Hematopoietic multipotent progenitor cell treated with erythropoietin and hydrocortisone succinate and interleukin-3 and kit ligand, for 6 days (in vitro differentiated cells): ENCODE results near the gene OR1A2.
A peak's percentile ranks its signal among the peaks of the same experiment; 100 is the strongest.
"Not testable (repeated sequence)": the region's sequence is repeated elsewhere in the genome, so short reads cannot be mapped to it uniquely, and the experiment has no call there.

ENCODE experiments used
- DNase-seq: peaks from one replicate; pipeline ENCODE4 v3.0.0-alpha.2; 2015

OR1A2 gene, protein sequence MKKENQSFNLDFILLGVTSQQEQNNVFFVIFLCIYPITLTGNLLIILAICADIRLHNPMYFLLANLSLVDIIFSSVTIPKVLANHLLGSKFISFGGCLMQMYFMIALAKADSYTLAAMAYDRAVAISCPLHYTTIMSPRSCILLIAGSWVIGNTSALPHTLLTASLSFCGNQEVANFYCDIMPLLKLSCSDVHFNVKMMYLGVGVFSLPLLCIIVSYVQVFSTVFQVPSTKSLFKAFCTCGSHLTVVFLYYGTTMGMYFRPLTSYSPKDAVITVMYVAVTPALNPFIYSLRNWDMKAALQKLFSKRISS

DNA sequence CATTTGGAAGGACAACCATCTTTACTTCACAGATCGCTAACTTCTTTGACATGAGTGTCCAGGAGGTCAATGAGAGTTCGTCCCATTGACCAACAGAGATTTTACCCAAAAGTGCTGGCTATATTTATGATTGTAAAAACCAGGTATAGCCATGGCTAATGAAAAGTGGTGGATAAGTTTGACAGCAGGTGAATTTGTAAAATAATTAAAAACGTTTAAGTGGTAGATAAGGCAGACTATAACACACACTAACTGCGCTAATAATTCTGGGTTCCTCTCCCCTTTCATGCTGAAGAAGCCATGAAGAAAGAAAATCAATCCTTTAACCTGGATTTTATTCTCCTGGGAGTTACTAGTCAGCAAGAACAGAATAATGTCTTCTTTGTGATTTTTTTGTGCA is at the start of gene OR1A2:
OR1A2 (plus strand) TSS at position 301 of the 400 bp plus-strand sequence; CDS start at position 301, 0 bp downstream.
- no peak for DNase-seq

DNA sequence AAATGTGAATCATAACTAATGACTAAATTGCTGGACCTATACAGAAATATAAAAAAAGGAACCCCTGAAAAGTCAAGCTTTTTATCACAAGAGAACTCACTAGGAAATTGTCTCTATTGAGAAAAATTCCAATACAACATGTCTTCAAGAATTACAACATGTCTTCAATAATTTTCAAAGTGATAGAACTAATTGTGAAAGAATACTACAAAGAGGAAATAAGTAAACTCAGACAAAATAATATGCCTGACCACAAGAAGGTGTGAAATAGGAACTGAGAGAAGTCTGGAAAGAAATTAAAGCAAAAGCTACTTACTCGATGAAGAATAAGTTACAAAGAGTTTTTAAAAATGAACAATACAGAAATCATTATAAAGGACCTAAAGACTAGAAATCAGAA is 40.1 kb upstream of the OR1A2 start:
- DNase-seq = peak; percentile 1

DNA sequence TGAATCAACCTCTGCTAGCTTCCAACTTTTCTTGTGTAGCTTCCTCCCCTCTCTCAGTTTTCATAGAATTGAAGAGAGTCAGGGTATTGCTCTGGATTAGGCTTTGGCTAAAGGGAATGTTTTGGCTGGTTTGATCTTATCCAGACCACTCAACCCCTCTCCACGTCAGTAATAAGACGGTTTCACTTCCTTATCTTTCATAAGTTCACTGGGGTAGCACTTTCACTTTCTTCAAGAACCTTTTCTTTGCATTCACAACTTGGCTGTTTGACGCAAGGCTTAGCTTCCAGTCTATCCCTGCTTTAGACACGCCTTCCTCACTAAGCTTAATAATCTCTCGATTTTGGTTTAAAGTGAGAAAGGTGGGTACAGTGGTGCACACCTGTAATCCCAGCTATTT is 29.7 kb upstream of the OR1A2 start:
- no peak for DNase-seq

DNA sequence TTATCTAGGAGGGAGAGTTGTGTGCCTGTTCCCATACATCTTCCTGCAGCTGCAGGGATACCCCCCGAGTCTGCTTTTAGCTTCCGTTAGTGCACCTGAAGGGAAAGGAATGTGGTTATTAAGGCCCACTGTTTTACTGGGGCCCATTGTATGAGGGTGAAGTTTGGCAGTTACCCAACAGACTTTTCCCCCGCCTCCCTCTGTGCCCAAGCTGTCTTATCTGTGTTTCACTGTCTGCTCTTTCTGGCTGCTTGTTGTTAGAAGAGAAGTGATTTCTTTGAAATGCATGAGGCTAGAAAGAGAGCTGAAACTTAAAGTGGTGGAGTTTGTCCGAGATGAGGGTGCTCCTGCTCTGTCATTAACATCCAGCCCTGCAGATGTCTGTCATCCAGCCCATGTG is 7.4 kb upstream of the OR1A2 start:
- peak; percentile 33 for DNase-seq

DNA sequence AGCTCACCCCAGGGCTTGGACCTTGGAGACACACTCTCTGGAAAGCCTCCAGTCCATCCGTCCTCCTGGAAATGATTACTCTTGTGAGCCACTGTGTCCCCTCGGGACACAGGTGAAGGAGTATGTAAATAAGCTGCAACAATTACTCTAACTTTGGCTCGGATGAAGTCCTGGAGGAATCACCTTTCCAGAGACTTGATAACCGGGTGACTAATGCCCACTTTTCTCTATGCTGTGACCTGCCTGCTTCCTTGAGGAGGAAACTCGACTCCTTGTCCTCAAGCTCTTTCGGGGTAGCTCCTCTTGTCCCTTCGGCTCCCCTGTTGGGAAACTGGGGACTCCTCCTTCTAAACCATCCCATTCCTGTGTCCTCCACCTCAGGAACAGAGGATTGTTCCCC is 10.0 kb downstream of the OR1A2 start, which contains the start of gene OR1A1:
OR1A1 (plus strand) TSS at position 301 of the 400 bp plus-strand sequence. CDS start 7,954 bp downstream, outside the sequence.
- no peak for DNase-seq

DNA sequence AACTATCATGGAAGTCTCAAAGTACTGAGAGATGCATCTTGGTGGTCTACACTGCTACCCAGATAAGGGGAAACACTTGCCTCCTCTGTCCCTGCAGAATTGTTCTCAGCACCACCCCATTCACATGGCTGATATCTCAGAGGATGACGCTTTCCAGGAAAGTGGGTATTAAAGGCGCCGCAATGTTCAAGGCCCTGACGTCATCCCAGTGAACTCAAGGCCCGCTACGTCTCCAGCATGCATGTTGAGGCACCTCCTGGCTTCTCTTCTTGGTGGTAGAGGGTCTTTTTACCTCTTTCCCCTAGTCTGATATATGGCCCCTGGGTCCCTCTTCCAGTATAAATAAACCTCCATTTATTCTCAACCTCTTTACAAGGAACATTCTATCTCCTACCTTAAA is 11.2 kb downstream of the OR1A2 start:
- no peak for DNase-seq

DNA sequence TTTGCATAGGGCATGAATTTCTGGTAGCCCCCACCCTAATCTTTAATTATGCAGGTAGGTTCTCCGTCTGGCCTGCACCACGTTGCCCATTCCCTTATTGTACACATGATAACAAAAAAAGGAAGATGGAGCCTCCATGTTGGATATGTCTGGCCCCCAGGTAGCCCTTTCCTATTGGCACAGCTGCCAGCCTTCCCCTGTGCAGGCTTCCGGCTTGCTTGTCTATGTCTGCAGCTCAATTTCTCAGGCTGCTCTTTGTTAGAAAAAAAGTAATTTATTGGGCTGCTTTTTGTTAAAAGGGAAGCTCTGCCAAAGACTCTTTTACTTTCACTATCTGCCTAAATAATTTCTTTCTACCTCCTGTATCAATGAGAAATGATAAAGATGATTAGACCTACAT is 15.7 kb downstream of the OR1A2 start:
- DNase-seq = no peak

DNA sequence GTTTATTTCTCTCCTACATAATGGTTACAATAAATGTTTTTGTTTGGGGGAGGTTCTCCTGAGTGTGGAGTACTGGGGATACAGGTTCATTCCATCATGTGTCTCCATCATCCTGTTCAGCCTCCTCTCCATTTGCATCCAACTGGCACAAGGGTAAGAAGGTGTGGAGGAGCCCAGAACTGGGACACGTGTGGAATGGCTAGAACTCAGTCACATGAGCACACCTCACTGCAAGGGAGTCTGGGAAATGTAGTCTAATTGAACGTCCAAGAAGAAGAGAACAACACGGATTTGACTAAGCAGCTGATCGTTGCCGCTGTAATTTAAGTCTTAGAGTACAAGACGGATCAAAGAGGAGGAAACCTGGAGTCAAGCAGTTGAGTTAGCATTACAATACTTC is 16.3 kb downstream of the OR1A2 start:
- no peak for DNase-seq

DNA sequence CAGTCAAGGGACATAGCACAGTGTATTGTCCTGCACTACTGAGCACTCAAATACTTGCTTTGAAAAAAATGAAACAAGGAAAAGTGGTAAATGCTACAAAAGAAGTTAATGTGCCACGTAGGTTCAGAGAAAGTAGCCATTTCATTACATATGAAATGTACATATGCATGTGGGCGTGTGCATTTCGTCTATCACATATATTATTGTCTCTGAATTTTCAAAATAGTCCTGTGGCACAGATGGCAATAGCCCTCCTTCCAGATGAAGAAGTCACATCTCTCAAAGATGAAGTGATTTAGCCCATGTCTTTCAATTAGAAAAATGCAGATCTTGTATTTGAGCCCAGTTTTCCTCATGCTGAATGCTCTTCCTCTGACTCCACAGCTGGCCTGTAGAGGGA is 22.7 kb downstream of the OR1A2 start:
- not testable (repeated sequence) for DNase-seq

DNA sequence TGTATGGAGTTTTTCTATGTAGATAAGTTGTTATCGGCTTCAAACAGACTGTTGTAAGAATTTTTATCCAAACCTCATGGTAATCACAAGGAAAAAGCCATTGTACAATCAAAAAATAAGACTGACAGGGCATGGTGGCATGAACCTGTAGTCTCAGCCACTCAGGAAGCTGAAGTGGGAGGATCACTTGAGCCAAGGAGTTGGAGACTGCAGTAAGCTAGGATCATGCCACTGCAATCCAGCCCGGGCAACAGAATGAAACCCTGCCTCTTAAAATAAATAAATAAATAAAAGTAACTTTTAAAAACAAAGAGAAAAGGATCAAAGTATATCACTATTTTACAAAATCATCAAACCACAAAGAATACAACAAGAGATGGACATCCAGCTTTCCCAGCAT is 24.5 kb downstream of the OR1A2 start:
- peak; percentile 1 for DNase-seq

DNA sequence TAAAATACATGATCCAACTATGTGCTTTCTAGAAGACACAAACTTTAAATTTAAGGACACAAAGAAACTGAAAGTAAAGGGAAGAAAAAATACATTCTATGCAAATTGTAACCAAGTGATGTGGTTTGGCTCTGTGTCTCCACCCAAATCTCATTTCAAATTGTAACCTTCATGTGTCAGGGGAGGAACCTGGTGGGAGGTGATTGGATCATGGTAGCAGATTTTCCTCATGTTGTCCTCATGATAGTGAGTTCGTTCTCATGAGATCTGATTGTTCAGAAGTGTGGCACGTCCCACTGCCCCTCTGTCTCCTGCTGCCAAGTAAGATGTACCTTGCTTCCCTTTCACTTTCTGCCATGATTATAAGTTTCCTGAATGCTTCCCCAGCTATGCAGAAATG is 25.2 kb downstream of the OR1A2 start:
- DNase-seq = no peak

DNA sequence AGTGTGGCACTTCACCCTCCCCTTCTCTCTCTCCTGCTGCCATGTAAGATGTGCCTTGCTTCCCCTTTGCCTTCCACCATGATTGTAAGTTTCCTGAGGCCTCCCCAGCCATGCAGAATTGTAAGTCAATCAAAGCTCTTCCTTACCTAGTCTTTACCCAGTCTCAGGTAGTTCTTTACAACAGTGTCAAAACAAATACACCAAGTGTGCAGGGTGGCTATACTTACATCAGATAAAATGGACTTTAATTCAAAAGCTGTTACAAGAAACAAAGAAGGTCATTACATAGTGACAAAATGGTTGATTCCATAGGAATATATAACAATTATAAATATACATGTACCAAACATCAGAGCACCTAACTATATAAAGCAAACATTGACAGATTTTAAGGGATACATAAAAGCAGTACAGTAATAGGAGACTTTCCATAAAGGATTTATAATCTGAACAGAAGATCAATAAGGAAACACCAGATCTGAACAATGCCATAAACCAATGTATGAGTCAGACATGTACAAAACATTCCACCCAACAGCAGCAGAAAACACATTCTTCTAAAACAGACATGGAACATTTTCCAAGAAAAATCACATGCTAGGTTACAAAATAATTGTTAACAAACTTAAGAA is 27.5 kb downstream of the OR1A2 start:
- not testable (repeated sequence) for DNase-seq

DNA sequence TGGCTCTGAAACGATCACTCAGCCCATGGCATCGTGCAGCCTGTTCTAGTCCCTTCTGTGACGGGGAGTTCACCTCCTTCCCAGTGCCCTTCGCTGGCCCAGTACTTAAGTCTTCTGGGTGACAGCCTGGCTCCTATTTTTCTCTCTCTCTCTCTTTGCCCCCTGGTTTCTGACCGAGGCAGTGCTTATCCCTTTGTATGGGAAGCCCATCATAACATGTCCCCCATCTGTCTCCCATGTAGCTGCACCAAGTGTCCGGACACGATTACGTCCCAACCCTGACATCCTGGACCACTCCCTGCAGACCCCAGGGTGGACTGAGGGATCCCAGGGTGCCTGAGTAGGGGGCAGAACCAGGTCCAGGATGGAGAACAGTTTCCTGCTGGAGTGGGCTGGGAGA is 35.0 kb downstream of the OR1A2 start:
- DNase-seq = not testable (repeated sequence)

DNA sequence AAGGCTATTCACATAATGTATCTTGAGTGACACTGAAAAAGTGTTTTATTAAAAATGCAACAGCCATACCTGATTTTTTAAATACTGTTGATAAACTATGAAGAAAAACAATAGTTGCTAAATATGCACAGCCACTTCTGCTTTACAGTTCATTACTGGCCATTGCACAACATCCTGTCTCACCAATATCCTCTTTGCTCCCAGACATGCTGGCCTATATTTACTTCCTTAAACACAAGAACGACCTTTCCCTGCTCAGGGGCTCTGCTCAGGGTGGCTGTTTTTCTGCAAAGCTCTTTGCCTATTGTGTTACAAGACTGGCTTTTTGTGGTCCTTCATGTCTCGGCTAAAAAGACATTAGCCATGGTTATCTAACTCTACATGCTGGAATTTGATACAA is 41.4 kb downstream of the OR1A2 start:
- DNase-seq = peak; percentile 30

DNA sequence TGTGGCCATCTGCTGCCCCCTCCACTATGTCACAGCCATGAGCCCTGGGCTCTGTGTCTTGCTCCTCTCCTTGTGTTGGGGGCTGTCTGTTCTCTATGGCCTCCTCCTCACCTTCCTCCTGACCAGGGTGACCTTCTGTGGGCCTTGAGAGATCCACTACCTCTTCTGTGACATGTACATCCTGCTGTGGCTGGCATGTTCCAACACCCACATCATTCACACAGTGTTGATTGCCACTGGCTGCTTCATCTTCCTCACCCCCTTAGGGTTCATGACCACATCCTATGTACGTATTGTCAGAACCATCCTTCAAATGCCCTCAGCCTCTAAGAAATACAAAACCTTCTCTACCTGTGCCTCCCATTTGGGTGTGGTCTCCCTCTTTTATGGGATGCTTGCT is 43.7 kb downstream of the OR1A2 start:
- DNase-seq = not testable (repeated sequence)

DNA sequence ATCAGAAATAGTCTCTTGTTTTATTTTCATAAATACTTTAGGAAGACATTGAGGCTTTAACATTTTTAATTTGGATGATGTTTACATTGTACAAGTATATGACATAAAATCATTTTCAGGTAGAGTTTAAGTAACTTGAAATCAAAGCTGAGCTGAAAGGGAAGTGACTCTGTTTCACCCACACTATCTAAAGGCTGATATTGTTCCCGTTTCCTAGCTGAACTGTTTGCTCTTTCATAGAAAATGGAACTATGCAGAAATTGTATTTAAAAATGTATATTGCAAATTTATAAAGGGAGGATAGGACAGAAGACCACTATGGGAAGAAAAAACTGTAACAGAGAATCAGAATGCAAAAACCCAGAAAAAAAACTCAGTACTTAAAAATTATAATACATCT is 47.5 kb downstream of the OR1A2 start:
- not testable (repeated sequence) for DNase-seq
